22Rv1 (cell line): ENCODE data around the gene ESYT2.

Experiments used
- CTCF ChIP-seq: fragments of 450-650 bp; IDR thresholded peaks from 2 replicates; pipeline ENCODE4 v1.5.1; 2017; ENCODE audit warnings: mild to moderate bottlenecking
- ZFX ChIP-seq: fragments of 450-650 bp; IDR thresholded peaks from 2 replicates; pipeline ENCODE4 v1.6.1; 2017; ENCODE audit warnings: antibody characterized with exemption, borderline replicate concordance

GRCh38 chr7:158728911-158729645 is 100.2 kb downstream of the ESYT2 start:
- TF ChIP-seq CTCF (no peak), ZFX (no peak)
